ENCODE data around the gene NEMF.
A peak's percentile ranks its signal among the peaks of the same experiment; 100 is the strongest.

Gene NEMF

DNA sequence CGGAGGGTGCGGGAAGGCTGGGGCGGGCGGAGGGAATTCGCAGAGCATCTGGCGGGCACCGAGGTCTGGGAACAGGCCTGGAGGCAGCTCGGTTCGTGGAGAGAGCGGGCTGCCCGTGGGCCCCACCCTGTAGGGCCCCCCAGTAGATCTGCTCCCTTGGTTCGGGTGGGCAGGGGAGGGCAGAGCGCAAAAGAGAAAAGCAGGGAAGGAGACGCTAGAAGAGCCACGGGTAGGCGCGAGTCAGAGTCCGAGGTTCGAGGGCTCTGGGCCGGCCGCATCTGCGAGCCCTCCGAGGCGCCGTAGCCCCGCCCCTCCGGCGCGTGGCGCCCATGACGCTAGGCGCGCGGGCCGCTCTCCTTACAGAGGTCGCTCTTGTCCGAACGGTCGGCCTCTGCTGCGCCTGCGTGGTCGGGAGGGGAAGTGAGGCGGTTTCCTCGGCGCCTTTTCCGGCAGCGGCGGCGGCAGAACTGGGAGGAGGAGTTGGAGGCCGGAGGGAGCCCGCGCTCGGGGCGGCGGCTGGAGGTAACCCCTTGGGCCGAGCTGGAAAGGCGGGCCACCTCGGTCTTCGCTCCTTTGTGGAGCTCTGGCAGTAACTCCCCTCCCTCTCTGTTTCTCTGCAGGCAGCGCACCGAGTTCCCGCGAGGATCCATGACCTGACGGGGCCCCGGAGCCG lies 40.2 kb upstream of the NEMF start, which contains the start of gene ARF6:
ARF6 (plus strand) TSS at position 447 of the 673 bp plus-strand sequence. CDS start 655 bp downstream, outside the sequence.
- no peaks in the 10 kb centered on the region for H3K9me3 ChIP-seq (ENCODE audit: control insufficient read depth, low read length)
- peak; percentile 99 for DNase-seq (ENCODE audit: low read depth)
- peaks cover 30% of the 10 kb centered on the region for H3K4me1 ChIP-seq (ENCODE audit: control insufficient read depth, insufficient read depth, low read length)
- peak within 1 kb of the TSS; percentile 99 for H3K4me3 ChIP-seq (ENCODE audit: low read length)
- H3K27me3 ChIP-seq (replicated peaks; ENCODE audit: control insufficient read depth, insufficient read depth, low read length), result no peaks in the 10 kb centered on the region
- H3K36me3 ChIP-seq (ENCODE audit: control insufficient read depth, insufficient read depth, low read length, severe bottlenecking), result peaks cover 9% of the 10 kb centered on the region
- H3K9ac ChIP-seq (ENCODE audit: low read length), result peak within 1 kb of the TSS; percentile 100

- no peaks in the 10 kb centered on the region for H3K9me3 ChIP-seq (ENCODE audit: control insufficient read depth, low read length)
- H3K36me3 ChIP-seq (ENCODE audit: control insufficient read depth, insufficient read depth, low read length, severe bottlenecking), result peaks cover 9% of the 10 kb centered on the region
- peaks cover 25% of the 10 kb centered on the region for H3K4me1 ChIP-seq (ENCODE audit: control insufficient read depth, insufficient read depth, low read length)
- no peaks in the 10 kb centered on the region for H3K27me3 ChIP-seq (replicated peaks; ENCODE audit: control insufficient read depth, insufficient read depth, low read length)
- peak overlapping the region; percentile 100 for H3K9ac ChIP-seq (ENCODE audit: low read length)
- peak overlapping the region; percentile 99 for H3K4me3 ChIP-seq (ENCODE audit: low read length)
- DNase-seq (ENCODE audit: low read depth), result peak; percentile 89
These were observed 39.7 kb upstream of the NEMF start for GRCh38 chr14:49892301-49892635.

DNA sequence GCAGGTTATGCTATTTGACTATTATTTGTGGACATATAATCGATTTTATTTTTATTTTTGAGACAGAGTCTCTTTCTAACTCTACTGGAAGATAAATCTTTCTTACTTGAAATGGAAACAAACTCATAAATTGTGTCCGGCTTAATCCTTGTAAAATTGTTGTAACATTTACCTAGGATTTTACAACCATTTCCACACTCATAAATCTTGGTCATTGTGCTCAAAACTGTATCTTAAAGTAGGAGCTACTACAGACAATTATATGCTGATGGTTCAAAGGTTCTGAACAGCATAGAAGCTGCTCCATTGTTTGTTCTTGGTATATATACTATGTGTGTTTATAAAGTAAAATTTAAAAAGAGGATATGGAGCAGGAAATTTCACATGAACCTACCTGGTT lies 35.7 kb upstream of the NEMF start:
- no peak overlapping the region for H3K9ac ChIP-seq (ENCODE audit: low read length)
- no peak for DNase-seq (ENCODE audit: low read depth)
- peaks cover 8% of the 10 kb centered on the region for H3K4me1 ChIP-seq (ENCODE audit: control insufficient read depth, insufficient read depth, low read length)
- H3K9me3 ChIP-seq (ENCODE audit: control insufficient read depth, low read length), result no peaks in the 10 kb centered on the region
- no peak overlapping the region for H3K4me3 ChIP-seq (ENCODE audit: low read length)
- H3K27me3 ChIP-seq (replicated peaks; ENCODE audit: control insufficient read depth, insufficient read depth, low read length), result no peaks in the 10 kb centered on the region
- no peaks in the 10 kb centered on the region for H3K36me3 ChIP-seq (ENCODE audit: control insufficient read depth, insufficient read depth, low read length, severe bottlenecking)

DNA sequence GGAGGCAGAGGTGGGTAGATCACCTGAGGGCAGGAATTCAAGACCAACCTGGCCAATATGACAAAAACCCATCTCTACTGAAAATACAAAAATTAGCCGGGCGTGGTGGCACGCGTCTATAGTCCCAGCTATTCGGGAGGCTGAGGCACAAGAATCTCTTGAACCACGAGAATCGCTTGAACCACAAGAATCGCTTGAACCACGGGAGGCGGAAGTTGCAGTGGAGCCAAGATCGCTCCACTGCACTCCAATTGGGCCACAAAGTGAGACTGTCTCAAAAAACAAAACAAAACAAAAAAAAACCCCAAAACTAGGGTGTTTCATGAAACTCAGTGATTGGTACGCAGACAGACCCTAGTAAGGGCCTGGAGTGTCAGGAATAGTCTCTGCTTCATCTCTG lies 33.9 kb upstream of the NEMF start:
- H3K9me3 ChIP-seq (ENCODE audit: control insufficient read depth, low read length), result no peaks in the 10 kb centered on the region
- no peaks in the 10 kb centered on the region for H3K27me3 ChIP-seq (replicated peaks; ENCODE audit: control insufficient read depth, insufficient read depth, low read length)
- H3K4me1 ChIP-seq (ENCODE audit: control insufficient read depth, insufficient read depth, low read length), result peaks cover 1% of the 10 kb centered on the region
- H3K4me3 ChIP-seq (ENCODE audit: low read length), result no peak overlapping the region
- H3K9ac ChIP-seq (ENCODE audit: low read length), result no peak overlapping the region
- H3K36me3 ChIP-seq (ENCODE audit: control insufficient read depth, insufficient read depth, low read length, severe bottlenecking), result no peaks in the 10 kb centered on the region
- no peak for DNase-seq (ENCODE audit: low read depth)

DNA sequence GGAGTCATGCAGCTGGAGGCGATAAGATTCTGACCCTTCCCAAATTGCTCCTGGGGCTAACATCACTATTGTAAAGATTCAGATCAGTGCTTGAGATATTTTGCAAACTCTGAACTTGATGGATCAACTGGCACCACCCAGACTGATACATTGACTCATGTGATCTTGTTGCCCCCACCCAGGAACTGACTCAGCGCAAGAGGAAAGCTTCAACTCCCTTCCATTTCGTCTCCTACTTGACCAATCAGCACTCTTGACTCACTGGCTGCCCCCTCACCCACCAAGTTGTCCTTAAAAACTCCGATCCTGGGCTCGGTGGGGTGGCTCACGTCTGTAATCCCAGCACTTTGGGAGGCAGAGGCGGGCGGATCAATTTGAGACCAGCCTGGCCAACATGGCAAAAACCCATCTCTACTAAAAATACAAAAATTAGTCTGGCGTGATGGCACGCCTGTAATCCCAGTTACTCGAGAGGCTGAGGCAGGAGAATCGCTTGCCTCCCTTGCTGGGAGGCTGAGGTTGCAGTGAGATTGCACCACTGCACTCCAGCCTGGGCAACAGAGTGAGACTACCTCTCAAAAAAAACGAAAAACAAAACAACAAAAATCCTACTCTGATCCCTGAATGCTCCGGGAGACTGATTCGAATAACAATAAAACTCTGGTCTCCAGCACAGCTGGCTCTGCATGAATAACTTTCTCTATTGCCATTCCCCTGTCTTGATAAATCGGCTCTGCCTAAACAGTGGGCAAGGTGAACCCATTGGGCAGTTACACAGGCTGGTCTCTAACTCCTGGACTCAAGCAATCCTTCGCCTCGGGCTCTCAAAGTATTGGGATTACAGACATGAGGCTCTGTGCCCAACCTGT lies 30.5 kb upstream of the NEMF start:
- H3K9ac ChIP-seq (ENCODE audit: low read length), result no peak overlapping the region
- H3K27me3 ChIP-seq (replicated peaks; ENCODE audit: control insufficient read depth, insufficient read depth, low read length), result no peaks in the 10 kb centered on the region
- no peaks in the 10 kb centered on the region for H3K9me3 ChIP-seq (ENCODE audit: control insufficient read depth, low read length)
- no peak for DNase-seq (ENCODE audit: low read depth)
- H3K4me1 ChIP-seq (ENCODE audit: control insufficient read depth, insufficient read depth, low read length), result peaks cover 13% of the 10 kb centered on the region
- no peak overlapping the region for H3K4me3 ChIP-seq (ENCODE audit: low read length)
- H3K36me3 ChIP-seq (ENCODE audit: control insufficient read depth, insufficient read depth, low read length, severe bottlenecking), result no peaks in the 10 kb centered on the region

DNA sequence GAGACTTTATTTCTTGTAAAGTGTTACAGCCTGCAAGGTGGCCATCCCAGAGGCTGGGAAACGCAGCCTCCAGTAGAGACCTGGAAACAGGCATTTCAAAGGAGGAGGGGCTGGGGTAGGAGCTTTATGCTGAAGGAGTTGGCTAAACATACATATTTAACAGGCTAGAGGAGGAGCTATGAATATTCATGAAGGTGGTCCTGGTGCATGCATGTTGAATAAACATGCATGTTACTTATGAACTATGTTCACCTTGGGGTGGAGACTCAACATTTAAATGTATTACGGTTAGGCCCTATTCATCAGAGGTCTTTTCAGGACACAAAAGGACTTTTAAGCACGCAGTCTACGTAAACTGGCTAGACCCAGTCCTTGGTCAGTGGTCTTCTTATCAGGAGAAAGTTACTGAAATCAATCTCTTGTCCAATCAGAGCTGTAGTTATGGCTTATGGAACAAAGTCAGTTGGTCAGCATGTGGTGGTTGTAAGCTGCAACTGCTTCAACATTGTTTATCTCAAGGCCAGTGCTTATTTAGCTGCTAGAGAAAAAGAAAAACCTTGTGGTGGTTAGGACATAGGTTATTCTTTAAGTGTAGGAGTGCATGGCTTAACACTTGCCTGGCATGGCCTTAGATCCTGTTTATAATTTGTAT lies 28.9 kb upstream of the NEMF start:
- Histone ChIP-seq H3K4me1 (ENCODE audit: control insufficient read depth, insufficient read depth, low read length) (peaks cover 13% of the 10 kb centered on the region), H3K27me3 (replicated peaks; ENCODE audit: control insufficient read depth, insufficient read depth, low read length) (no peaks in the 10 kb centered on the region), H3K4me3 (ENCODE audit: low read length) (no peak overlapping the region), H3K36me3 (ENCODE audit: control insufficient read depth, insufficient read depth, low read length, severe bottlenecking) (no peaks in the 10 kb centered on the region), H3K9ac (ENCODE audit: low read length) (no peak overlapping the region), H3K9me3 (ENCODE audit: control insufficient read depth, low read length) (no peaks in the 10 kb centered on the region)
- DNase-seq (ENCODE audit: low read depth), result no peak

GRCh38 chr14:49880267-49881064 lies 27.9 kb upstream of the NEMF start:
- H3K9me3 ChIP-seq (ENCODE audit: control insufficient read depth, low read length), result no peaks in the 10 kb centered on the region
- H3K27me3 ChIP-seq (replicated peaks; ENCODE audit: control insufficient read depth, insufficient read depth, low read length), result no peaks in the 10 kb centered on the region
- peaks cover 13% of the 10 kb centered on the region for H3K4me1 ChIP-seq (ENCODE audit: control insufficient read depth, insufficient read depth, low read length)
- no peaks in the 10 kb centered on the region for H3K36me3 ChIP-seq (ENCODE audit: control insufficient read depth, insufficient read depth, low read length, severe bottlenecking)
- no peak overlapping the region for H3K4me3 ChIP-seq (ENCODE audit: low read length)
- no peak for DNase-seq (ENCODE audit: low read depth)
- no peak overlapping the region for H3K9ac ChIP-seq (ENCODE audit: low read length)

GRCh38 chr14:49879646-49880204 lies 27.1 kb upstream of the NEMF start:
- H3K27me3 ChIP-seq (replicated peaks; ENCODE audit: control insufficient read depth, insufficient read depth, low read length), result no peaks in the 10 kb centered on the region
- H3K4me3 ChIP-seq (ENCODE audit: low read length), result no peak overlapping the region
- DNase-seq (ENCODE audit: low read depth), result peak; percentile 56
- H3K4me1 ChIP-seq (ENCODE audit: control insufficient read depth, insufficient read depth, low read length), result peaks cover 13% of the 10 kb centered on the region
- no peak overlapping the region for H3K9ac ChIP-seq (ENCODE audit: low read length)
- no peaks in the 10 kb centered on the region for H3K9me3 ChIP-seq (ENCODE audit: control insufficient read depth, low read length)
- H3K36me3 ChIP-seq (ENCODE audit: control insufficient read depth, insufficient read depth, low read length, severe bottlenecking), result no peaks in the 10 kb centered on the region

DNA sequence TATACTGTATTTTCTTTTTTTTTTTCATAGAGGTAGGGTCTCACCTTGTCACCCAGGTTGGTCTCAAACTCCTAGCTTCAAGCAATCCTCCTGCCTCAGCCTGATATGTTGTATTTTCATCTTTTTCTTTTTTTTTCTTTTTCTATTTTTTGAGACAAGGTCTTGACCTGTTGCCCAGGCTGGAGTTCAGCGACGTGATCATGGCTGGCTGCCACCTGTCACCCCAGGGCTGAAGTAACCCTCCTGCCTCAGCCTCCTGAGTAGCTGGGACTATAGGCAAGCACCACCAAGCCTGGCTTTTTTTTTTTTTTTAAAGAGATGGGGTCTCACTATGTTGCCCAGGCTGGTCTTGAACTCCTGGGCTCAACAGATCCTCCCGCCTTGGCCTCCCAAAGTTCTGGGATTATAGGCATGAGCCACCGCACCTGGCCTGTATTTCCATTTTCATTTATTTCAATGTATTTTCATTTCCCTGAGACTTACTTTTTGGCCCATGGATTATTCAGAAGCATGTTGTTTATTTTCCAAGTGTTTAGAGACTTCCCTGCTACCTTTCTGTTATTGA lies 24.1 kb upstream of the NEMF start:
- H3K9me3 ChIP-seq (ENCODE audit: control insufficient read depth, low read length), result no peaks in the 10 kb centered on the region
- no peak for DNase-seq (ENCODE audit: low read depth)
- no peak overlapping the region for H3K4me3 ChIP-seq (ENCODE audit: low read length)
- peaks cover 13% of the 10 kb centered on the region for H3K4me1 ChIP-seq (ENCODE audit: control insufficient read depth, insufficient read depth, low read length)
- H3K27me3 ChIP-seq (replicated peaks; ENCODE audit: control insufficient read depth, insufficient read depth, low read length), result no peaks in the 10 kb centered on the region
- no peaks in the 10 kb centered on the region for H3K36me3 ChIP-seq (ENCODE audit: control insufficient read depth, insufficient read depth, low read length, severe bottlenecking)
- H3K9ac ChIP-seq (ENCODE audit: low read length), result no peak overlapping the region

GRCh38 chr14:49875640-49876198 lies 23.1 kb upstream of the NEMF start:
- no peaks in the 10 kb centered on the region for H3K9me3 ChIP-seq (ENCODE audit: control insufficient read depth, low read length)
- H3K36me3 ChIP-seq (ENCODE audit: control insufficient read depth, insufficient read depth, low read length, severe bottlenecking), result no peaks in the 10 kb centered on the region
- no peak overlapping the region for H3K4me3 ChIP-seq (ENCODE audit: low read length)
- H3K27me3 ChIP-seq (replicated peaks; ENCODE audit: control insufficient read depth, insufficient read depth, low read length), result no peaks in the 10 kb centered on the region
- H3K4me1 ChIP-seq (ENCODE audit: control insufficient read depth, insufficient read depth, low read length), result peaks cover 10% of the 10 kb centered on the region
- H3K9ac ChIP-seq (ENCODE audit: low read length), result no peak overlapping the region
- no peak for DNase-seq (ENCODE audit: low read depth)
